Cardiac muscle cell (in vitro differentiated cells and primary cell): ENCODE data around the gene LATS2. TPM values are rescaled to one million over a fixed set of nuclear protein-coding genes. Genes with fewer than 3 reads are reported as not detected.
A peak's percentile ranks its signal among the peaks of the same experiment; 100 is the strongest.
"Not testable (repeated sequence)": the region's sequence is repeated elsewhere in the genome, so short reads cannot be mapped to it uniquely, and the experiment has no call there.

Experiments
- DNase-seq, 2 donors: peaks; one replicate each; pipeline versions ENCODE4 v3.0.0 to v3.0.0-alpha.2; 2010 to 2017; ENCODE audit warnings: low read depth in 1 of 2, low spot score in 1 of 2
- H3K27ac ChIP-seq: fragments of 200-600 bp; sonication (generic); 2 replicates; pipeline ENCODE4 v1.5.1; 2016
- H3K27me3 ChIP-seq: fragments of 200-600 bp; sonication (generic); 2 replicates; pipeline ENCODE4 v1.6.0; 2016; ENCODE audit warnings: control low read depth
- H3K36me3 ChIP-seq: fragments of 200-600 bp; sonication (generic); 2 replicates; pipeline ENCODE4 v1.5.1; 2016; ENCODE audit warnings: control low read depth
- H3K4me1 ChIP-seq: fragments of 200-600 bp; sonication (generic); 2 replicates; pipeline ENCODE4 v1.8.1; 2017; ENCODE audit warnings: low read depth, mild to moderate bottlenecking, mixed run types
- H3K4me3 ChIP-seq: fragments of 200-600 bp; sonication (generic); 2 replicates; pipeline ENCODE4 v1.5.1; 2016; ENCODE audit warnings: mild to moderate bottlenecking
- H3K9me3 ChIP-seq: fragments of 200-600 bp; sonication (generic); 2 replicates; pipeline ENCODE4 v1.5.1; 2017; ENCODE audit warnings: low read depth, mild to moderate bottlenecking, control low read depth
- CTCF ChIP-seq: IDR thresholded peaks from 2 replicates; pipeline ENCODE4 v1.5.1; 2012; ENCODE audit warnings: low read depth, mild to moderate bottlenecking, low read length
- polyA plus RNA-seq: library from polyadenylated mRNA; unstranded; fragments of >200 nt; fragmentation: Nextera tagmentation; extraction: Ambion mirVana; gene quantifications from 2 replicates; pipeline ENCODE4 v1.2.1, GENCODE V29; 2016
- total RNA-seq: library from RNA; depleted of rRNA; stranded (reverse); fragments of >200 nt; gene quantifications from 2 replicates; pipeline ENCODE4 v1.2.3, GENCODE V29; 2016

Gene LATS2
- total and polyA plus RNA-seq, 2 experiments from 2014 or later: 4.0 to 14.7 TPM

DNA sequence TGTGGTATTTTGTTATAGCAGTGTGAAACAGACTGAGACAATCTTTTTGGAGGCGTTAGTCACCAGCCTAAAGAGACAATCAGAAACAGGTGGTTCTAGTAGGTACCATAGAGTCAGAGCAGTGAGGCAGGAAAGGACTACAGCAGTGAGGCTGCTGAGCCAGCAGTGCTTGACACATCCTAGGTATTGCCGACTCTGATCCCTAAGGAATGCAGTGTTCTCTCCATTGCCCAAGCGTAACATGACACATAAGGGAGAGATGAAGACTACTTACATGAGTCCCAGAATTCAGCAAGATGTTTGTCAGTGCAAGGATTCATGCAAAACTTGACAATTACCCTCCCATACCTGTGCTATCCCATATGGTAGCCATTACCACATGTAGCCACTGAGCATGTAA is 96.5 kb downstream of the LATS2 start:
- no peaks in the 10 kb centered on the region for H3K27me3 ChIP-seq
- TF ChIP-seq CTCF: no peak
- H3K4me1 ChIP-seq: no peaks in the 10 kb centered on the region
- H3K4me3 ChIP-seq: no peak overlapping the region
- H3K9me3 ChIP-seq: no peaks in the 10 kb centered on the region
- no peaks in the 10 kb centered on the region for H3K36me3 ChIP-seq
- H3K27ac ChIP-seq: no peak overlapping the region
- peak in 1 of 2 donors; percentile 34 for DNase-seq

- H3K27me3 ChIP-seq, DNase-seq: not testable (repeated sequence)
These were observed 99.7 kb downstream of the LATS2 start for GRCh38 chr13:20961663-20962062.

GRCh38 chr13:20960663-20961309 is 100.6 kb downstream of the LATS2 start:
- Histone ChIP-seq H3K27ac (no peak overlapping the region), H3K4me1 (no peaks in the 10 kb centered on the region), H3K4me3 (no peak overlapping the region), H3K36me3 (no peaks in the 10 kb centered on the region), H3K27me3 (no peaks in the 10 kb centered on the region), H3K9me3 (no peaks in the 10 kb centered on the region)
- no peak for DNase-seq
- no peak for TF ChIP-seq CTCF

More at GRCh38 chr13:20961663-20962062, 99.7 kb downstream of the LATS2 start:
- not testable (repeated sequence) for H3K27ac ChIP-seq, H3K4me3 ChIP-seq, H3K9me3 ChIP-seq, H3K4me1 ChIP-seq, H3K36me3 ChIP-seq

DNA sequence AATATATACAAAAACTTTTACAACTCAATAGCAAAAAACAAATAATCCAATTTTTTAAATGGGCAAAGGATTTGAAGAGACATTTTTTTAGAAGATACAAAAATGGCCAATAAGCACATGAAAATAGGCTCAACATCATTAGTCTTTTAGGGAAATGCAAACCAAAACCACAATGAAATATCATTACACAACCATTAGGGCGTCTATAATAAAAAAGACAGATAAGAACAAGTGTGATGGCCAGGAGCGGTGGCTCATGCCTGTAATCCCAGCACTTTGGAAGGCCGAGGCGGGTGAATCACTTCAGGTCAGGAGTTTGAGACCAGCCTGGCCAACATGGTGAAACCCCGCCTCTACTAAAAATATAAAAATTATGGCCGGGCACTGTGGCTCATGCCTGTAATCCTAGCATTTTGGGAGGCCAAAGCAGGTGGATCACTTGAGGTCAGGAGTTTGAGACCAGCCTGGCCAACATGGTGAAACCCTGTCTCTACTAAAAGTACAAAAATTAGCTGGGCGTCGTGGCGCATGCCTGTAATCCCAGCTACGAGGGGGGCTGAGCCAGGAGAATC is 104.3 kb downstream of the LATS2 start:
- DNase-seq: peak in 1 of 2 donors; percentile 71

GRCh38 chr13:20955496-20955895 is 105.9 kb downstream of the LATS2 start:
- Histone ChIP-seq H3K4me3 (no peak overlapping the region), H3K27ac (no peak overlapping the region), H3K27me3 (no peaks in the 10 kb centered on the region), H3K9me3 (no peaks in the 10 kb centered on the region), H3K4me1 (no peaks in the 10 kb centered on the region), H3K36me3 (no peaks in the 10 kb centered on the region)
- TF ChIP-seq CTCF: no peak
- DNase-seq: no peak

More for the DNA sequence above, 104.3 kb downstream of the LATS2 start:
- H3K36me3 ChIP-seq, H3K4me1 ChIP-seq, H3K27ac ChIP-seq, H3K9me3 ChIP-seq, H3K27me3 ChIP-seq, H3K4me3 ChIP-seq: not testable (repeated sequence)

GRCh38 chr13:20953245-20953931 is 108.0 kb downstream of the LATS2 start:
- Histone ChIP-seq H3K4me3 (no peak overlapping the region), H3K4me1 (no peaks in the 10 kb centered on the region), H3K36me3 (no peaks in the 10 kb centered on the region), H3K27me3 (no peaks in the 10 kb centered on the region), H3K27ac (no peak overlapping the region), H3K9me3 (no peaks in the 10 kb centered on the region)
- no peak for DNase-seq
- no peak for TF ChIP-seq CTCF
